K562 treated with DMSO at 1 percent for 24 hours (cell line): ENCODE data around the gene FAM120AOS. TPM values are rescaled to one million over a fixed set of nuclear protein-coding genes. Genes with fewer than 3 reads are reported as not detected.

ENCODE experiments used
- total RNA-seq: library from RNA; unstranded; fragments of 300-600 nt; gene quantifications from 2 replicates; pipeline ENCODE4 v1.2.3, GENCODE V29; 2022; ENCODE audit warnings: low read depth; ENCODE audit not compliant: insufficient read depth

FAM120AOS gene
- 48.1 and 50.5 TPM in 2 replicates for total RNA-seq

GRCh38 chr9:93453047-93453914 is at the start of gene FAM120AOS:
FAM120AOS (minus strand) TSS chr9:93453581; CDS start chr9:93452709, 872 bp downstream.

GRCh38 chr9:93450945-93451815 is 2.2 kb downstream of the FAM120AOS start, which contains the start of gene FAM120A:
FAM120A (plus strand) TSS chr9:93451685; CDS start chr9:93451916, 231 bp downstream.

Other genes starting within 250 kb of the FAM120AOS start
- 23.8 and 25.0 TPM in 2 replicates for gene FAM120A, start 1.9 kb downstream of the FAM120AOS start, total RNA-seq
- gene PHF2, start 123.0 kb upstream of the FAM120AOS start, total RNA-seq: 15.7 and 15.9 TPM in 2 replicates